ENCODE results near the gene KLHDC3. TPM values are rescaled to one million over a fixed set of nuclear protein-coding genes. Genes with fewer than 3 reads are reported as not detected.

The KLHDC3 gene
- total RNA-seq, 1 donor from 2014 or later, result 70.6 TPM

DNA sequence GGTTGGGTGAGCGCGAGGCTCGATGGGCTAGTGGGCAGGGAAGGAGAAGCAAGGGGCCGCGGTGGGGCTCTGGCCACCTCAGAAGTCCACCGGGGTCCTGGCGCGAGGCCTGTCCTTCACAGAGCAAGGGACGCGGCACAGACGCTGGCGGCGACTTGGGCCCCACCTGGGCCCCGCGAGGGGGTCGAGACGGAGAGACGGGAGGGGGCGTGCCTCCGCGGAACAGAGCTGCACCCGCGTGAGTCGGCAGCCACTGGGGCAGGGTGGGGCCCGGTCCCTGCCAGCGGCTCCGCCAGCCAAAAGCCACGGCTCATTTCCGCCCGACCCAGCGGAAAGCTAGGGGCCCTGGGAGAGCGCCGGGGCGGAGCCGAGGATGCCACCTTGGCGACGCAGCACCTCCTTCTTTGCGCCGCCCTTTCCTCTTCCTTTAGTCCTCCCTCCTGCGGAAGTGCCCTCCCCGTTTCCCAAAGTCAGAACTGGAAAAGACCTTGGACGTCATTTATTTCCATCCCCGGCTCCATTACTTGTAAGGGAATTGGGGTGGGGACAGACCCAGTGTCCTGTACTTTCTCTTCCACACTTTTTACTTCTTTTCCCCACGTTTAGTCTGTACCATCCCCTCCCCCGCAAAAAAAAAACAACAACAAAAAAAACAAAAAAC lies 39.6 kb downstream of the KLHDC3 start, which contains the start of gene CUL7:
Gene CUL7, minus strand, starts transcription at position 307 of the 661 bp plus-strand sequence. CDS start 1,063 bp downstream, outside the sequence.
- DNase-seq (ENCODE audit: low read depth) (peak; percentile 88), FAIRE-seq (no peak)
- H3K27me3 ChIP-seq (ENCODE audit: control insufficient read depth, insufficient read depth, low read length), result no peaks in the 10 kb centered on the region
- TF ChIP-seq, protein P1, sequence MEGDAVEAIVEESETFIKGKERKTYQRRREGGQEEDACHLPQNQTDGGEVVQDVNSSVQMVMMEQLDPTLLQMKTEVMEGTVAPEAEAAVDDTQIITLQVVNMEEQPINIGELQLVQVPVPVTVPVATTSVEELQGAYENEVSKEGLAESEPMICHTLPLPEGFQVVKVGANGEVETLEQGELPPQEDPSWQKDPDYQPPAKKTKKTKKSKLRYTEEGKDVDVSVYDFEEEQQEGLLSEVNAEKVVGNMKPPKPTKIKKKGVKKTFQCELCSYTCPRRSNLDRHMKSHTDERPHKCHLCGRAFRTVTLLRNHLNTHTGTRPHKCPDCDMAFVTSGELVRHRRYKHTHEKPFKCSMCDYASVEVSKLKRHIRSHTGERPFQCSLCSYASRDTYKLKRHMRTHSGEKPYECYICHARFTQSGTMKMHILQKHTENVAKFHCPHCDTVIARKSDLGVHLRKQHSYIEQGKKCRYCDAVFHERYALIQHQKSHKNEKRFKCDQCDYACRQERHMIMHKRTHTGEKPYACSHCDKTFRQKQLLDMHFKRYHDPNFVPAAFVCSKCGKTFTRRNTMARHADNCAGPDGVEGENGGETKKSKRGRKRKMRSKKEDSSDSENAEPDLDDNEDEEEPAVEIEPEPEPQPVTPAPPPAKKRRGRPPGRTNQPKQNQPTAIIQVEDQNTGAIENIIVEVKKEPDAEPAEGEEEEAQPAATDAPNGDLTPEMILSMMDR (IDR thresholded peaks at IDR 0.05; ENCODE audit: insufficient read depth, low read length, severe bottlenecking), result no peak
- peaks cover 23% of the 10 kb centered on the region for H3K36me3 ChIP-seq (ENCODE audit: control insufficient read depth, insufficient read depth, low read length)
- peak within 1 kb of the TSS; percentile 61 for H3K4me3 ChIP-seq (ENCODE audit: low read depth, low read length)

DNA sequence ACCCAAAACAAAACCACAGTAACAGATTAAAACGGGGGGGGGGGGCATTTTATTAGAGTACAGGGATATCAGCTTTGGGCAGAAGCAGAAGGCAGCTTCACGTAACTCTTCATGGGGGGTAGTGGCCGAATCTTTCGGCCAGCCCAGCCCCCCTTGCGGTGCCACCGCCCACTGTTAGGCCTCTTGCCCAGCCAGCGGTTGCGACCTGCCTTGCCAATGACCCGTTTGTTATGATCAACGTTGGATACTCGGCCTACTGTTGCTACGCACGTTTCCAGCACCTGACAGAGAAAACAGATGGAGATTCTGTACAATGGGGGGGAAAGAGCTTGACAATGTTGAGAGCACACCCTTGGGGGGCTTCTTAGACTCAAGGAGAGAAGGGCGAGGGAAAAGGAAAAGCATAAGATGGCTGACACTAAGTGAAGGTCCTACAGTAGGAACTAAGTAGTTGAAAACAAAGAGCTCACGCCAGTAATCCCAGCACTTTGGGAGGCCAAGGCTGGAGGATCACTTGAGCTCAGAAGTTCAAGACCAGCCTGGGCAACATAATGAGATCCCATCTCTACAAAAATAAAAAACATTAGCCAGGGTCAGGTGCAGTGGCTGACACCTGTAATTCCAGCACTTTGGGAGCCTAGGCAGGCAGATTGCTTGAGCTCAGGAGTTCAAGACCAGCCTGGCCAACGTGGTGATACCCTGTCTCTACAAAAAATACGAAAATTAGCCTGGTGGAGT lies 40.3 kb downstream of the KLHDC3 start:
- H3K36me3 ChIP-seq (ENCODE audit: control insufficient read depth, insufficient read depth, low read length), result peaks cover 23% of the 10 kb centered on the region
- FAIRE-seq (no peak), DNase-seq (ENCODE audit: low read depth) (no peak)
- TF ChIP-seq, protein P1 (IDR thresholded peaks at IDR 0.05; ENCODE audit: insufficient read depth, low read length, severe bottlenecking), result no peak
- no peaks in the 10 kb centered on the region for H3K27me3 ChIP-seq (ENCODE audit: control insufficient read depth, insufficient read depth, low read length)
- no peak overlapping the region for H3K4me3 ChIP-seq (ENCODE audit: low read depth, low read length)

DNA sequence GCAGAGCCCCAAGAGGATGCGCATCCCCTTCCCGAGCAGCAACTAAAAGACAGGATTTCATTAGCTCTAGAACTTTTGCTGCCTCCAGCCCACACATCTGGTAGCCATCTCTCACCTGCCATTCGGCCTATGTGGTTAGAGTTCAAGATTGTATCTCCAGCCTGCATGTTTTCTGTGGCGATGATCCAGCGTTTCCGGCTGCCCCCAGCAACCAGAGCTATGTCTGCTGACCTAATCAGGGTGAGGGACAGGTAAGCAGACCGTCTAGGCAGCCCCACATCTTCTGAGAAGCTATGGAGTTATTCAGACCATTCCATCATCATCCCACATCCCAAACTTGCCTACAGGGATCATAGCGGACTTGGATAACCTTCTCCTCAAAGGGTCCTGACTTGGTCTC lies 41.9 kb downstream of the KLHDC3 start:
- TF ChIP-seq, protein P1 (IDR thresholded peaks at IDR 0.05; ENCODE audit: insufficient read depth, low read length, severe bottlenecking), result no peak
- DNase-seq (ENCODE audit: low read depth) (no peak), FAIRE-seq (no peak)
- Histone ChIP-seq H3K4me3 (ENCODE audit: low read depth, low read length) (no peak overlapping the region), H3K36me3 (ENCODE audit: control insufficient read depth, insufficient read depth, low read length) (peaks cover 12% of the 10 kb centered on the region), H3K27me3 (ENCODE audit: control insufficient read depth, insufficient read depth, low read length) (no peaks in the 10 kb centered on the region)

DNA sequence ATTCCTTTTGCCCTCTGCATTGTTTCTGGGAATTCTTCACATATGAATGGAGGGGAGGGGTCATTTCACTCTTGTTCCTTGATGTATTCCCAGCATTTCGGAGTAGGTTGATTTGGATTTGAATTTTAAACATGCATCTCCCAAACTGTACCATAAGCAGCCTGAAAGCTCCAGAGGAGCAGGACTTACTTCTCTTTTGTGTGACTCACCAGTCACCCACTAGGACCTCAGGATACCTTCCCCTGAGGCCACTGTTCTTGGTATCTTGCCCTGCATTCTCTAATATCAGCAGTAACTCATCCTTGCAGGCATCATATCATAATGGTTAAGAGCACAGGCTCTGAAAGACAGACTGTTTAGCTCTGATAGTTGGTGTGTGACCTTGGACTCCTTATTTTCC lies 44.5 kb downstream of the KLHDC3 start:
- FAIRE-seq (no peak), DNase-seq (ENCODE audit: low read depth) (no peak)
- Histone ChIP-seq H3K27me3 (ENCODE audit: control insufficient read depth, insufficient read depth, low read length) (no peaks in the 10 kb centered on the region), H3K4me3 (ENCODE audit: low read depth, low read length) (peak overlapping the region; percentile 97), H3K36me3 (ENCODE audit: control insufficient read depth, insufficient read depth, low read length) (peaks cover 9% of the 10 kb centered on the region)
- TF ChIP-seq, protein P1 (IDR thresholded peaks at IDR 0.05; ENCODE audit: insufficient read depth, low read length, severe bottlenecking), result no peak

DNA sequence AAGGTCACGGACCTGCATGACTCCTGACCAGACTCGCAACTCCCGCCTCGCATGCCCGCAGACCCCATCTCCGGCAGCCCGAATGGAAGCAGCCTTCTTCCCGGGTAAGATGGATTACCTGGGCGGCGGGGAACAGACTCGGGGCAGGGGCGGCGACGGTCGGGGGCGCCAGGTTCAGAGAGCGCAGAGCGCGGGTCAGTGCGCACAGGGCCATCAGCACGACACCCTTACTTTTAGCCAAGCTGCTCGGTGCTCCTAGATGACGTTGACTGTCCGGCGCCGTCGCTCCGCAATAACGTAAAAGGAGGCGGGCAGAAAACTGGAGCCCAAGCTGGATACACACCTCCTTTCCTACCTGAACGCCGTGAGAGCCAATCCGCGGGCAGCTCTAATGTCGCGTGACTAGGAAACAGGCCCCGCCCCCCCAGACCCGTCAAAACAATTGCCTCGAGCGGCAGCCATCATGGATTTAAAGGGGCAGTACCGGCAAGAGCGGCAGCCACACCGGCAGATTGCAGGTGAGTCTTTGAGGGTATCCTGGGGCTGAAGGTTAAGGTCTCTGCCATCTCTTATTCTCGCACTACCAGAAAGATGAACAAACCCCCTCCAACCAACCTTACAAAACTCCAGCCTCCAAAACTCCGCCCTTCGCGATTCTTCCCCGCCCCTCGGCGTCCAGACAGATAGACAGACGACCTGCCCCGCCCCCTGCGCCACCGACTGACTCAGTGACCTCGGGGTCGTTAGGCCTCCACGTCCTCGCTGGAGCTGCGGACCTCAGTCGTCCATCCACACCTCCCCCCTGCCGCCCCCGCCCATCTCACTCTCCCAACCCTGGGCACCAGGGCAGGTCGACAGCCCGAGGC lies 45.4 kb downstream of the KLHDC3 start, which contains the start of the genes KLC4 and MRPL2:
Gene KLC4, plus strand, starts transcription at position 464 of the 866 bp plus-strand sequence. CDS start 1,705 bp downstream, outside the sequence.
Gene MRPL2, minus strand, starts transcription at position 267 of the 866 bp plus-strand sequence. Its CDS starts 53 bp downstream, at position 214.
- FAIRE-seq (no peak), DNase-seq (ENCODE audit: low read depth) (peak; percentile 96)
- H3K4me3 ChIP-seq (ENCODE audit: low read depth, low read length), result peak within 1 kb of the TSS; percentile 97
- no peaks in the 10 kb centered on the region for H3K27me3 ChIP-seq (ENCODE audit: control insufficient read depth, insufficient read depth, low read length)
- peaks cover 8% of the 10 kb centered on the region for H3K36me3 ChIP-seq (ENCODE audit: control insufficient read depth, insufficient read depth, low read length)
- TF ChIP-seq, protein P1 (IDR thresholded peaks at IDR 0.05; ENCODE audit: insufficient read depth, low read length, severe bottlenecking), result no peak

Data from bronchial epithelial cell (primary cell).